Omental fat pad (tissue), 4 donors: ENCODE data around the gene ATG13. TPM values are rescaled to one million over a fixed set of nuclear protein-coding genes. Genes with fewer than 3 reads are reported as not detected.

Experiments
- ATAC-seq: fragments of 150-250 bp; one replicate; pipeline ENCODE4 v1.9.1; 2016; ENCODE audit warnings: mild to moderate bottlenecking, moderate library complexity; ENCODE audit not compliant: low FRiP score
- DNase-seq: peaks from one replicate; pipeline ENCODE4 v3.0.0-alpha.2; 2019; ENCODE audit warnings: low spot score
- total RNA-seq, 4 donors: library from RNA; depleted of rRNA; stranded (reverse); fragments of >200 nt; gene quantifications; one replicate each; pipeline ENCODE4 v1.1.0, GENCODE V29; 2016
- TF ChIP-seq, protein P1 (sequence below), 3 donors: fragments of 450-650 bp; IDR thresholded peaks; one replicate each; pipeline ENCODE4 v1.5.1; 2016 to 2017; ENCODE audit warnings: antibody characterized with exemption in 3 of 3, mild to moderate bottlenecking in 3 of 3, moderate library complexity in 2 of 3

Gene ATG13
- total RNA-seq, 4 donors from 2014 or later: 73.7 to 137 (median 83.3) TPM

DNA sequence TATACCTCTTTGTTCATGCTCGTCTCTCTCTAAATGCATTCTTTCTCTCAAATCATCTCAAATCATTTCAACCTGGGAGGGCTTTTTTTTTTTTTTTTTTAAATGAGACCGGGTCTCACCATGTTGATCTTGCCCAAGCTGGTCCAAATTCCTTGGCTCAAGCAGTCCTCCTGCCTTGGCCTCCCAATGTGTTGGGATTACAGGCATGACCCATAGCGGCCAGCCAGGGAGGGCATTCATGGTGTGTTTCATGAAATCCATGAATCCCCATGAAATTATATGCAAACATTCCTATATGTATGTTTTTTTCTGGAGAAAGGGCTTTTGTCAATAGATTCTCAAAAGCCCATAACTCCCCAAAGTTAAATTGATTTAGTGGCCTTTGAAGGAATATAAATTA lies 26.2 kb downstream of the ATG13 start:
- ATAC-seq: no peak
- TF ChIP-seq, protein P1, sequence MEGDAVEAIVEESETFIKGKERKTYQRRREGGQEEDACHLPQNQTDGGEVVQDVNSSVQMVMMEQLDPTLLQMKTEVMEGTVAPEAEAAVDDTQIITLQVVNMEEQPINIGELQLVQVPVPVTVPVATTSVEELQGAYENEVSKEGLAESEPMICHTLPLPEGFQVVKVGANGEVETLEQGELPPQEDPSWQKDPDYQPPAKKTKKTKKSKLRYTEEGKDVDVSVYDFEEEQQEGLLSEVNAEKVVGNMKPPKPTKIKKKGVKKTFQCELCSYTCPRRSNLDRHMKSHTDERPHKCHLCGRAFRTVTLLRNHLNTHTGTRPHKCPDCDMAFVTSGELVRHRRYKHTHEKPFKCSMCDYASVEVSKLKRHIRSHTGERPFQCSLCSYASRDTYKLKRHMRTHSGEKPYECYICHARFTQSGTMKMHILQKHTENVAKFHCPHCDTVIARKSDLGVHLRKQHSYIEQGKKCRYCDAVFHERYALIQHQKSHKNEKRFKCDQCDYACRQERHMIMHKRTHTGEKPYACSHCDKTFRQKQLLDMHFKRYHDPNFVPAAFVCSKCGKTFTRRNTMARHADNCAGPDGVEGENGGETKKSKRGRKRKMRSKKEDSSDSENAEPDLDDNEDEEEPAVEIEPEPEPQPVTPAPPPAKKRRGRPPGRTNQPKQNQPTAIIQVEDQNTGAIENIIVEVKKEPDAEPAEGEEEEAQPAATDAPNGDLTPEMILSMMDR (IDR thresholded peaks at IDR 0.05): no peak
- DNase-seq: no peak

DNA sequence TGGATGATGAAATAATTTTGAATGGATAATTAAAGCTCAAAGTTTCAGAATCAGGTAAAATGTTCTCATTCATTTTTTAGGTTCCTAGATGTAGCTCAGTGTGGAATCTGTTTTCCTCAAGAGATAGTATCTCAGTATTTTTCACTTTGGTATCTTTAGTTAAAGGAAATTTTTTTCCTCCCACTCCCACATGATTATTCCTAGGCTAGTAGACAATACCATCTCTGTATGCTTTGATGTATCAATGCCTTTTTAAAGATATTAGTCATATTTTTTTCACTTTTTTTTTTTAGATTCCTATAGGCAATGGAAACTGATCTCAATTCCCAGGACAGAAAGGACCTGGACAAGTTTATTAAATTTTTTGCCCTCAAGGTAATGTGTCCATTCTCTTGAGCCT lies 26.6 kb downstream of the ATG13 start:
- TF ChIP-seq, protein P1 (IDR thresholded peaks at IDR 0.05): no peak
- DNase-seq (no peak), ATAC-seq (no peak)

DNA sequence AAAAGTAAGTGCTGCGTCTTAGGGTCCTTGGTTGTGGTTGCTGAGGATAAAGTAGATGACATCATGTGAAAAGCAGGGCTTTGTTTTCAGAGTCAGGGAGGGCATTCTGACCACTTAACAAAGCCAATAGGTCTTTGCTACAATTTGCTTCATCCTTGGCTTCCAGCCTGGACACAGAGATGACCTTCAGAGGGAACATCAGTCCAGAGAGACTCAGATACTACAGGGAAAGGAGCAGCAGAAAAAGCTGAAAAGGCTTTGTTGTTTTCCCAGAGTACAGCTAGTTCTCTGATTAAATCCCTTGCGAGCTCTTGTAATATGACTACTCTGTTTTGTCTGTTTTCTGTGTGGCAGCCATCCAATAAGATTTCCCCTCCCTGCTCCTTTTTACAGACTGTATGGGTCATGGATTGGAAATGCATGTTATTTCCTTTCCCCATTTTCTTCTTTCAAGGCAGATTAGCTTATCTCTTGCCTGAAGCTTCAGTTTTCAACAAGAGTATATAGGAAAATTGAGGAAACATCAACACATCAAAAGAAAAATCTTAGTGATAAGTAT lies 31.9 kb downstream of the ATG13 start:
- peak; percentile 78 for ATAC-seq
- TF ChIP-seq, protein P1 (IDR thresholded peaks at IDR 0.05): no peak
- no peak for DNase-seq

DNA sequence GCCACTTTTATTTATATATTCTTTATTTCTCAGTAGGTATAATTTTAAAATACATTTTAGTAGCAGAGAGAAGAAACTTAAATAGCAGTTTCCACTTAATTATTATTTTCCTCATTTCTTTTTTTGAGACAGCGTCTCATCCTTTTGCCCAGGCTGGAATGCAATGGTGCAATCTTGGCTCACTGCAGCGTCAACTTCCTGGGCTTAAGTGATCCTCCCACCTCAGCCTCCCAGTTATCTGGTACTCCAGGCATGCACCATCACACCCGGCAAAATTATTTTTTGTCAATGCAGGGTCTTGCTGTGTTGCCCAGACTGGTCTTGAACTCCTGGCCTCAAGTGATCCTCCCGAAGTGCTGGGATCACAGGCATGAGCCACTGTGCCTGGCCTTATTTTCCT lies 38.3 kb downstream of the ATG13 start:
- TF ChIP-seq, protein P1 (IDR thresholded peaks at IDR 0.05): no peak
- no peak for ATAC-seq
- DNase-seq: no peak

DNA sequence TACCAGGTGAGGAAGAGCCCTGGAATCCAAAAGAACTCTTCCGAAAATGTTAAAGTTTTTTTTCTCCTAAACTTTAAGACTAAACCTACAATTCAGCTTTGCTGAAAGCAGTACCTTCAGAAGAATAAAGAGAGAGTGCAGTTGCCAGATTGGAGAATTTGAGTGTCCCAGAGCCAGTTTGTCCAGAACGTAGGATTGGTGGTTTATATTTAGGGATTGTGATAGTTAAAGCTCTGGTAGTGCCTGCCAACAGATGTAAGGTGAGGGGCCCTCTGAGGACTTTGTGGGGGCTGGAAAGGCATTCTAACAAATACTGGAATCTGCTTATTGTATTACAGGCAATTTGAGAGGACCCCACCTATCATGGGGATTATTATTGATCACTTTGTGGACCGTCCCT lies 39.8 kb downstream of the ATG13 start:
- TF ChIP-seq, protein P1 (IDR thresholded peaks at IDR 0.05): no peak
- DNase-seq (no peak), ATAC-seq (no peak)

DNA sequence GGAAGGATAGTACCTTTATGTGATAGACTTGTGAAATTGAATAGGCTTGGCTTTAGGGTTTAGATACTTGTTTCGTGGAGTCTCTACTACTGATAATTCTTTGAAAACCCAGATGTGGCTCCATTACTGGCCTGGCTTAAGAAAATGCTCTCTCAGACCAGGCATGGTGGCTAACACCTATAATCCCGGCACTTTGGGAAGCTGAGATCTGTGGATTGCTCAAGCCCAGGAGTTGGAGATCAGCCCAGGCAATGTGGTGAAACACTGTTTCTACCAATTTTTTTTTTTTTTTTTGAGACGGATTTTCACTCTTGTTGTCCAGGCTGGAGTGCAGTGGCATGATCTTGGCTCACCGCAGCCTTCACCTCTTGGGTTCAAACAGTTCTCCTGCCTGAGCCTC lies 40.9 kb downstream of the ATG13 start:
- peak; percentile 55 for ATAC-seq
- TF ChIP-seq, protein P1 (IDR thresholded peaks at IDR 0.05): no peak
- no peak for DNase-seq

DNA sequence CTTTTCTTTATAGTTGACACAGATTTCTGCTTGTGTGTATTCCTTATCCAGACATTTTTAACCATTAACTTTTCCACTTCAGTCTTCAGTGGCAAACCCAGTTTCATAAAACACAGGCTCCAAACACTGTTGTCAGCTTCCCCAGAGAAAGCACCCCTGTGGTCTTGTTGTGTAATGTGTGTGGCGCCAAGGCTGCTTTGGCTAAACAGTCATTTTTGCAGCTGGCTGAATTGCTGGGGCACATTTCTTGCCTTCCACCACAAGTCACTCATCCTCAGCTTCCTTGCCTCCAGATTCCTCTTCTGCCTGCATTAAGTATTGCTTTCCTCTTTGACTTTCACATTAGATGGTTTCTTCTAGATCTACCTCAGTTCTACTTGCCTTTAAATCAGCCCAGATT lies 42.6 kb downstream of the ATG13 start:
- DNase-seq (no peak), ATAC-seq (no peak)

More for the DNA sequence above, 42.6 kb downstream of the ATG13 start:
- TF ChIP-seq, protein P1 (IDR thresholded peaks at IDR 0.05): no peak
